Body of pancreas (tissue), 4 donors: ENCODE data around the gene HSBP1L1.

ENCODE experiments used
- CTCF ChIP-seq, 7 experiments: fragments of 450-650 bp in 4 of 7; fragments of 200-600 bp in 3 of 7; sonication (generic) in 3 of 7; IDR thresholded peaks; one replicate each; pipeline ENCODE4 v1.5.1; 2016 to 2019; ENCODE audit warnings: antibody characterized with exemption in 7 of 7
- POLR2A ChIP-seq, 3 donors: fragments of 450-650 bp; IDR thresholded peaks; one replicate each; pipeline ENCODE4 v1.6.1; 2016; ENCODE audit warnings: antibody characterized with exemption in 3 of 3, mild to moderate bottlenecking in 2 of 3

GRCh38 chr18:80009661-80010550, 45.5 kb downstream of the HSBP1L1 start:
- TF ChIP-seq CTCF (IDR thresholded peaks at IDR 0.05) (no peak), POLR2A (IDR thresholded peaks at IDR 0.05) (no peak)
